GM15510 (cell line): ENCODE data around the gene PTPN3.

Experiments
- POLR2A ChIP-seq: IDR thresholded peaks from 3 replicates; pipeline ENCODE4 v1.6.1; 2011; ENCODE audit warnings: borderline replicate concordance; ENCODE audit not compliant: insufficient read length; ENCODE audit errors: extremely low read depth

The PTPN3 gene

GRCh38 chr9:109509611-109510010 is 11.5 kb upstream of the PTPN3 start:
- TF ChIP-seq POLR2A: no peak

GRCh38 chr9:109507421-109507838 is 9.3 kb upstream of the PTPN3 start:
- no peak for TF ChIP-seq POLR2A

- no peak for TF ChIP-seq POLR2A
These were observed 8.1 kb upstream of the PTPN3 start for GRCh38 chr9:109506097-109506712.

- no peak for TF ChIP-seq POLR2A
These were observed 6.6 kb upstream of the PTPN3 start for GRCh38 chr9:109504689-109505088.

GRCh38 chr9:109500421-109500974 is 2.4 kb upstream of the PTPN3 start:
- TF ChIP-seq POLR2A: no peak

GRCh38 chr9:109499631-109500410 is 1.7 kb upstream of the PTPN3 start:
- no peak for TF ChIP-seq POLR2A

- no peak for TF ChIP-seq POLR2A
These were observed 1.1 kb upstream of the PTPN3 start for GRCh38 chr9:109499093-109499630.

GRCh38 chr9:109497226-109498153 is 617 bp downstream of the PTPN3 start:
- TF ChIP-seq POLR2A: no peak

- no peak for TF ChIP-seq POLR2A
These were observed 1.3 kb downstream of the PTPN3 start for GRCh38 chr9:109496841-109497225.

- TF ChIP-seq POLR2A: no peak
These were observed 1.9 kb downstream of the PTPN3 start for GRCh38 chr9:109496218-109496617.

GRCh38 chr9:109493648-109494047 is 4.5 kb downstream of the PTPN3 start:
- TF ChIP-seq POLR2A: no peak

- no peak for TF ChIP-seq POLR2A
These were observed 6.5 kb downstream of the PTPN3 start for GRCh38 chr9:109491590-109491989.

- no peak for TF ChIP-seq POLR2A
These were observed 9.2 kb downstream of the PTPN3 start for GRCh38 chr9:109488791-109489492.

- TF ChIP-seq POLR2A: no peak
These were observed 9.8 kb downstream of the PTPN3 start for GRCh38 chr9:109488351-109488750.
